HG03095 (cell line): Measurements from ENCODE around the gene UCMA.
"Not testable (repeated sequence)": the region's sequence is repeated elsewhere in the genome, so short reads cannot be mapped to it uniquely, and the experiment has no call there.

Source experiments
- ATAC-seq: cut with Tn5 transposase; IDR thresholded peaks from one replicate; pipeline ENCODE4 v1.9.1; 2021; ENCODE audit warnings: moderate library complexity; ENCODE audit not compliant: unreplicated experiment

Gene UCMA, protein sequence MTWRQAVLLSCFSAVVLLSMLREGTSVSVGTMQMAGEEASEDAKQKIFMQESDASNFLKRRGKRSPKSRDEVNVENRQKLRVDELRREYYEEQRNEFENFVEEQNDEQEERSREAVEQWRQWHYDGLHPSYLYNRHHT

GRCh38 chr10:13234172-13234571 lies at the start of gene UCMA:
UCMA (minus strand) TSS chr10:13234374; CDS start chr10:13234258, 116 bp downstream.
- no peak for ATAC-seq

DNA sequence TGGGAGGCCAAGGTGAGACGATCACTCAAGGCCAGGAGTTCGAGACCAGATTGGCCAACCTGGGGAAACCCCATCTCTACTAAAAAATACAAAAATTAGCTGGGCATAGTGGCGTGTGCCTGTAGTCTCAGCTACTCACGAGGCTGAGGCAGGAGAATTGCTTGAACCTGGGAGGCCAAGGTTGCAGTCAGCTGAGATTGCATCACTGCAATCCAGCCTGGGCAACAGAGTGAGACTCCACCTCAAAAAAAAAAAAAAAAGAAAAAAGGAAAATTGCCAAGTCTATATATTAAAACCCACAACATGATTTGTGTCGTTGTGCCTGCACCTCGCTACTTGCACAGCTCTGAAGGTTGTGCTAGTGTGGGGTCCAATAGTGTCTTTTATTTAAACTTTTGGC lies 48.2 kb upstream of the UCMA start:
- not testable (repeated sequence) for ATAC-seq

GRCh38 chr10:13276749-13277365 lies 42.7 kb upstream of the UCMA start:
- ATAC-seq: no peak

GRCh38 chr10:13276146-13276545 lies 42.0 kb upstream of the UCMA start:
- ATAC-seq: not testable (repeated sequence)

DNA sequence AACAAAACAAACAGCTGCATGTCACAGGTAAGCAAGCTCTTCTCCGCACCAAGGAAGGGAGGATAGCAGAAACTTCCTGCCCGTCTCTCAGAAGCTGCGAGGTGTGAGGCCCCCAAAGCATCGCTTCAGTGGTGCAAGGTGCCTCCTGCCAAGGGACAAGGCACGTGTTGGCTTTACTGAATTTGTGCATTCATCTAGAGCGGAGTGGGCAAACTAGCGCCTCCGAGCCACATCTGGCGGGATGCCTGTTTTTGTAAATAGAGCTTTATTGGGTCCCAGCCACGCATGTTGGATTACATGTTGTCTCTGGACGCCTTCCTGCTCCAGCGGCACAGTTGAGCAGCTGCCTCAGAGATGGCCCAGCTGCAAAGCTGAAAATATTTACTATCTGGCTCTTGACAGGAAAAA lies 38.0 kb upstream of the UCMA start:
- peak; percentile 31 for ATAC-seq

DNA sequence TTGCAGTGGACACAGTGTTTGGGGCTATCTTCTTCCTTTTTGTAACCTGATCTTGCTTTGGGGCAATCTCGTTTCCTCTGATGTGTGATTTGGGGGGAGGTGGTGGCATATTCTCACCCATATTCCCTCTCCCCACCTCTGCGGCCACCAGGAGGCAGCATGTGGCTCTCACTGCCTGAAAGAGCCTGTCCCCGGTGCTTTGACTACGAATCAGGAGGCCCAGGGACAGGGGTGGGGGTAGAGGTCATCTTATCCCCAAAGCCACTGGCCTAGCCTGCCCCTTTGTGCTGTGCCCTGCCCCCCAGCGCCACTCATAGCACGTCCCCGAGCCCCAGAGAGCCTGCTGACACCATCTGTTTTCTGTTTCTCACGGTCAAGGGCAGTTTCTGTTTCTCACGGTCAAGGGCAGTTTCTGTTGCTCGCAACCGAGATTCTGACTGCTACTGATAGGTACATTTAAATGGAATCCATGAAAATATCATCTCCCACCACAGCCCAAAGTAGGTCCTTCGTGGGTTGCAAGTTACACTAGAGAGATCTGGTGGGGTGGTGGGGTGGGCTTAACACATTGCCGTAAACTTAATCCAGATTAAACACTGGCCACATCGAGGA lies 37.5 kb upstream of the UCMA start:
- ATAC-seq: peak; percentile 72

DNA sequence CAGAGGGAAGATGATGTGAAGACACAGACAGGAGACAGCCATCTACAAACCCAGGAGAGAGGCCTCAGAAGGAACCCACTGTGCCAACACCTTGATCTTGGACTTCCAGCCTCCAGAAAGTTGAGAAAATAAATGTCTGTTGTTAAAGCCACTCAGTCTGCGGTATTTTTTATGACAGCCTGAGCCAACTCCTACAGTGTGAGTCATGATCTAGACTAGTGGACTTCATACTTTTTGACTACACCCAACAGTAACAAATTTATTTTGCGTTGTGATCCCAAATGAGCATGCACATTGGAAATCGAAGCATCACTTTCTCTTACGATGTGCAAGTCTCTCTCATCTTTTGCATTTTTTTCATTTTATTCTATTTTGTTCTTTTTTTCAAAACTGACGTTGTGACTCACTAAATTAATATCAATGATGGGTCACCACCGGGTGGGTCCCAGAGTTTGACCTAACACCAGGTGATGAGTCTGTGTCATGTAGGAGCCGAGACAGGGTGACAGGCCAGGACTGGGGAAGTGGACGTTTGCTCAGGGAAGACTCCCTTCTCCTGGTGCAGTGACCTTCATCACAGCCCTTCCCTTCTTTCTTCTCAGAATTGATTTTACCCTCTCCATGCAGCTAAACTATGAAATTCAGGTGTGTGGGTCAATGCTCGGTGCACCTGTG lies 36.8 kb upstream of the UCMA start:
- no peak for ATAC-seq

- no peak for ATAC-seq
Measured at GRCh38 chr10:13268841-13269240, 34.7 kb upstream of the UCMA start.

DNA sequence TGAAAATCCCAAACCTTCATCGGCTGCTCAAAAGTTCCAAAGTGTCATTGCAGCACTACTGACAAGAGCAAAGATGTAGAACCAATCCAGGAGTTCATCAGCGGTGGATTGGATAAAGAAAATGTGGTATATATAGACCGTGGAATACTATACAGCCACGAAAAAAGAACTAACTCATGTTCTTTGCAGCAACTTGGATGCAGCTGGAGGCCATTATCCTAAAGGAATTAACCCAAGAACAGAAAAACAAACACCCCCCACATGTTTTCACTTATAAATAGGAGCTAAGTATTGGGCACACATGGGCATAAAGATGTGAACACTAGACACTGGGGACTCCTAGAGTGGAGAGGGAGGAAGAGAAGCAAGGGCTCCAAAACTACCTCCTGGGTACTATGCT lies 34.1 kb upstream of the UCMA start:
- ATAC-seq: no peak

GRCh38 chr10:13263591-13263990 lies 29.4 kb upstream of the UCMA start:
- no peak for ATAC-seq

GRCh38 chr10:13262433-13262832 lies 28.3 kb upstream of the UCMA start:
- ATAC-seq: no peak

DNA sequence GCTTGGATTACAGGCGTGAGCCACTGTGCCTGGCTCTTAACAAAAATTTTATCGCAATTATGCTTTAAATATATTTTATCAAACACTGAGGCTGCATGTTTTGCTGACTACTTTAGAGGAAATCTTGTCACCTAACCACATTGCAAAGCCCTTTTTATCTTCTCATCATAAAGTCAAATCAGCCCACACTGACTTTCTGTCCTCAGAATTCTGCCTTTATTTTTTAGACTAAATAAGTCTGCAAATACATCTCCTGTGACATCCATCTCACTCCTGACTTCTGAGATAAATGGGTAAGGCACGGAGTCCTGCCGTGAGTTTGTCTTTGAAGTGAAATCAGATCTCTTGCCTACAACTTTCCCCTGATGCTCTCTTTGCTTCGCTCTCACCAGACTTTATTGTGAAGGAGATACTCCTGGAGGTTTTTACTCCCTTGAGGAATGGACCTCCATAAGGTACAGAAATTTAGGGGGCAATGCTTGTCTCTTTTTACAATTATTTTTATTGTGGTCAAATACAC lies 23.5 kb upstream of the UCMA start:
- ATAC-seq: no peak

DNA sequence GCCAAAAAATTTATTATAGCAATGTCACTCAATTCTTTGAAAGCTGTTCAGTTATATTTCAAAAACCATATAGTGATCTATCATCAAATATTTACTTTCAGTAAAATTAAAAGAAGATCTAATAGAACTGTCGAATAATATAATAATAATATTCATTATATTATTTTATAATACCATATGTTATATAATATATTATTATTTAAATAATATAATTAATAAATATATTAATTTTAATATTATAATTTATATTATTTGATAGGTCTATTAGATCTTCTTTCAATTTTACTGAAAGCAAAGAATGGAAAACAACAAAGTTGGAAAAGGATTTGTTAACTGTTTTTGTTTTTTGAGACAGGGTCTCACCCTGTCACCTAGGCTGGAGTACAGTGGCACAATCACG lies 22.5 kb upstream of the UCMA start:
- no peak for ATAC-seq

GRCh38 chr10:13253726-13254125 lies 19.6 kb upstream of the UCMA start:
- no peak for ATAC-seq

GRCh38 chr10:13247784-13248183 lies 13.6 kb upstream of the UCMA start:
- no peak for ATAC-seq

- no peak for ATAC-seq
Measured at GRCh38 chr10:13247246-13247645, 13.1 kb upstream of the UCMA start.

GRCh38 chr10:13242260-13242659 lies 8.1 kb upstream of the UCMA start:
- ATAC-seq: not testable (repeated sequence)

DNA sequence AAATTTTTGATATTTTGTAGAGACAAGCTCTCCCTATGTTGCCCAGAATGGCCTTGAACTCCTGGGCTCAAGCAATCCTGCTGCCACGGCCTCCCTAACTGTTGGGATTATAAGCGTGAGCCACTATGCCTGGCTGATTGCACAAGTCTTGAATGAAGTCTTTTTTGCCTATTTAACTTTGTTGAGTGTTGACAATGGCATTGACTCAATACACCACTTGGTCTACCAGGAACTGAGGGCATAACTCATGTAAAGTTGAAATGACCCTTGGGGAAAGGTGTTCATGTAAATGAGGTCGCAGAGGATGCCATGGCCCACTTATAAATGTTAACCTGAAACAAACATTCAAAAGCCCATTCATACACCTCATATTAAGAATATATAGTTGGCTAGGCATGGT lies 7.4 kb upstream of the UCMA start:
- ATAC-seq: no peak

- no peak for ATAC-seq
Measured at GRCh38 chr10:13239923-13240322, 5.7 kb upstream of the UCMA start.

DNA sequence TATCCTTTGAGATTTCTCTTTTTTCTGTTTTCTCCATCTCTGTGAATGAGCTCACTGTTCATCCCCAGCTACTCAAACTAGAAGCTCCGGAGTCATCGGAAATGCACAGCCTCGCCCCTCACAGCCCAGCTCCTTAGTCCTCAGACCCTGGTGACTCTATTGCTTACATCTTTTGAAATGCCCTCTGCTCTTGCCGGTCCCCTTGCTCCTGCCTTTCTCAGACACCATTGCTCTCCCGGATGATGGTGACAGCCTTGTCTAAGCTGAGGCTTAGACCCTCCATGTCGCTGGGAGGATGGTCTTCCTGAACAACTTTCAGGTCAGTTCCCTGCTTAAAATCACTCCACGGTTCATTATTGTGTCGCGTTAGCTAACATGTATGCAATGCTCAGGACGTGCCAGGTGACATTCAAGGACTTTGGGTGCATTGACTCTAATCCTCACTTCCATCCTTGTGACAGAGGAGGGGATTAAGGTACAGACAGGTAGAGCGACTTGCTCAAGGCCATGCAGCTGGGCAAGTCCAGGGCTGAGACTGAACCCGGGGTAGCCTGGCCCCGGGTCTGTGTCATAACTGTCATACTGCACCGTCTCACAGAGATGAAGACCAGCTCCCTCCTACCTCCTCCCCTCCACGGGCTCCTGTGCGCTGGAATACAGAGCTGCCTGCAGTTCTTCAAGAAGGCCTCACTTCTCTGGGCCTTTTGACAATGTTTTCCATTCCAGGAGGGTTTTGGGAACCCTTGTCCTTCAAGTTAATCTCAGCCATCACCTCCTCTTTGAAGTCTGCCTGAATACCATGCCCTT lies 4.3 kb upstream of the UCMA start:
- ATAC-seq: no peak

DNA sequence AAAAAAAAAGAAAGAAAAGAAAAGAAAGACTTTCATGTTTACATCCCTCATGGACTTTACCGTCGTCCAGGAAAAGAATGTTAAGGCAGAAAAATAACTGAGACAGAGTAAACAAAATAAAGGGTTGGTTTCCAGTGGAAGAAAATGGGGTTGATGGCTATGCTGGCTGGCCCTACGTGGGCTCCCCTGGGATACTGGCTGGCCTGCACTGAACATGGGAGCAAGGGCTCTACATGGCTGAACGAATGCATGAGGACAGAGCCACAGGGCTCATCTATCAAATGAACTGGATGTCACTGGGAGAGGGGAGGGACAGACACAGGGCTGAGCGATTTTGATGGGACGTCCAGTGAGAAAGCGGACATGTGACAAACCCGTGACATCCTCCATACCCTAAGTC lies 2.5 kb upstream of the UCMA start:
- no peak for ATAC-seq
